Regular cardiac myocyte (primary cell): ENCODE measurements around the gene PRICKLE1. TPM values are rescaled to one million over a fixed set of nuclear protein-coding genes. Genes with fewer than 3 reads are reported as not detected.

Source experiments
- total RNA-seq: library from RNA; depleted of rRNA; stranded (reverse); fragments of >200 nt; gene quantifications from 2 replicates; pipeline ENCODE4 v1.2.3, GENCODE V29; 2014

The PRICKLE1 gene
- 3.1 and 4.6 TPM in 2 replicates for total RNA-seq

DNA sequence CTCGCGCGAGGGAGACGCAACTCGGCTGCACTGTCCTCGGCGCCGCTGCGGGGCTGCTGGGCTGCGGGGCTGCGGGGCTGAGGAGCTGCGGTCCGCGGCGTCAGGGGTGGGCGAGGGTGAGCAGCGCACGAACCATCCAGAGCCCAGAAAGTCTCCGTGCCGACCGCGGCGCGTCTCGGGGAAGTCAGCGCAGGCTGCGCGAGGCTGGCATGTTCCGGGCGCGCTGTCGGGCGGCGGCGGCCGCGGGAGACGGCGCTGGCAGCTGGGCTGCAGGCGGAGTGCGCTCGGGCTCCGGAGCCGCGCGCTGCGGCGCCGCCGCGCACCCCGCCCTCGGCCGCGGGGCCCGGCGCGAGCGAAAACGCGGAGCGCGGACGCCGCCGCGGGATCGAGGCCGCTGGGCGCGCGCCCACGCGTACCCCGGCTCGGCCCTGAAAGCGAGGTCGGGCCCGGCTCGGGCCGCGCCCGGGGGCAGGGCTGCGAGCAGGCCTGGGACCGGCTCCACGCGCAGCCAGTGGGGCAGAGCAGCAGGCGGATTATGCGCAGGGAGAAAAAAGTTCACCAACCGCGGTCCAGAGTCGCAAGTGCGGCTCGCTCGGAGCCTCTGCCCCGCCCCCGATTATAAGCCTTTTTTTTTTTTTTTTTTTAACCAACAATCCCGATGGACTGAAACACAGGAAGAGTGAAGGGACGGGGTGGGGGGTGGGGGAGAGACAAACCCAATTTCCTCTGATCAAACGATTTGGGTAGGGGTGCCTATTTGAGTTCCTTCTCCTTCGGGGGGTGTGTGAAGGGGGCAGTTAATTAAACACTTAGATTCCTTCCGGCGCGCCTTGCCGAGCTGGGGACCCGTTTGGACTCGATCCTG lies at the start of gene PRICKLE1:
TSS of gene PRICKLE1 (minus strand) at position 282 of the 865 bp plus-strand sequence. CDS start 117,230 bp downstream, outside the sequence.

